GM12864 (cell line): Measurements from ENCODE around the gene FNDC5.

Experiments
- DNase-seq: peaks from one replicate; pipeline ENCODE4 v3.0.0-alpha.2; 2011; ENCODE audit warnings: low read depth
- H3K4me3 ChIP-seq: 2 replicates; pipeline ENCODE4 v1.5.1; 2011; ENCODE audit warnings: mild to moderate bottlenecking, low read depth, low read length, control low read depth
- CTCF ChIP-seq: IDR thresholded peaks from 2 replicates; pipeline ENCODE4 v1.5.1; 2011; ENCODE audit warnings: low read depth, mild to moderate bottlenecking, moderate library complexity, low read length, control low read depth, inconsistent platforms; ENCODE audit errors: missing control alignments

Gene FNDC5

GRCh38 chr1:32900956-32901822 lies 30.5 kb upstream of the FNDC5 start, which contains the start of gene TMEM54:
TSS of gene TMEM54 (minus strand) at chr1:32901389. CDS start at chr1:32901238, 151 bp downstream.
- H3K4me3 ChIP-seq, result peak within 1 kb of the TSS; percentile 36
- DNase-seq, result no peak
- no peak for TF ChIP-seq CTCF

- no peak for DNase-seq
- no peak overlapping the region; the same call in 1 of the 2 replicates for H3K4me3 ChIP-seq
- TF ChIP-seq CTCF, result no peak
Observed at GRCh38 chr1:32900371-32900955, 29.8 kb upstream of the FNDC5 start.

GRCh38 chr1:32899586-32900296 lies 29.0 kb upstream of the FNDC5 start:
- TF ChIP-seq CTCF, result no peak
- no peak overlapping the region for H3K4me3 ChIP-seq
- no peak for DNase-seq

- H3K4me3 ChIP-seq, result no peak overlapping the region
- TF ChIP-seq CTCF, result no peak
- DNase-seq, result no peak
Observed at GRCh38 chr1:32898958-32899357, 28.2 kb upstream of the FNDC5 start.

GRCh38 chr1:32898056-32898455 lies 27.3 kb upstream of the FNDC5 start:
- TF ChIP-seq CTCF, result no peak
- H3K4me3 ChIP-seq, result no peak overlapping the region
- DNase-seq, result no peak

GRCh38 chr1:32897082-32898049 lies 26.7 kb upstream of the FNDC5 start:
- no peak overlapping the region for H3K4me3 ChIP-seq
- no peak for TF ChIP-seq CTCF

More at GRCh38 chr1:32897082-32898049, 26.7 kb upstream of the FNDC5 start:
- no peak for DNase-seq
